Activated CD4-positive, CD25-positive, alpha-beta regulatory T cell treated with anti-CD3 and anti-CD28 coated beads, Interleukin-2, amount 50 U/mL, for 16 hours (primary cell): ENCODE data around the gene PFKFB4.
"Not testable (repeated sequence)": the region's sequence is repeated elsewhere in the genome, so short reads cannot be mapped to it uniquely, and the experiment has no call there.

Experiments
- DNase-seq: peaks from one replicate; pipeline ENCODE4 v3.0.0-alpha.2; 2020; ENCODE audit warnings: low read depth, low spot score

PFKFB4 gene

DNA sequence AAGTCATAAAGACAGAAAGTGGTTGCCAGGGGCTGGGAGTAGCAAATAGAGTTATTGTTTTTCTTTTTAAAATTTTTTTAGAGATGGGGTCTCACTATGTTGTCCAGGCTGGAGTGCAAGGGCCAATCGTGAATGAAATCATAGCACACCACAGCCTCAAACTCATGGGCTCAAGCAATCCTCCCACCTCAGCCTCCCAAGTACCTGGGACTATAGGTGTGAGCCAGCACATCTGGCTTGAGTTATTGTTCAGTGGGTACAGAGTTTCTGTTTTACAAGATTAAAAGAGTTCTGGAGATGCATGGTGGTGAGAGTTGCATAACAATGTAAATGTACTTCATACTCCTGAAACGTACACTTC is 23.6 kb downstream of the PFKFB4 start:
- no peak for DNase-seq

DNA sequence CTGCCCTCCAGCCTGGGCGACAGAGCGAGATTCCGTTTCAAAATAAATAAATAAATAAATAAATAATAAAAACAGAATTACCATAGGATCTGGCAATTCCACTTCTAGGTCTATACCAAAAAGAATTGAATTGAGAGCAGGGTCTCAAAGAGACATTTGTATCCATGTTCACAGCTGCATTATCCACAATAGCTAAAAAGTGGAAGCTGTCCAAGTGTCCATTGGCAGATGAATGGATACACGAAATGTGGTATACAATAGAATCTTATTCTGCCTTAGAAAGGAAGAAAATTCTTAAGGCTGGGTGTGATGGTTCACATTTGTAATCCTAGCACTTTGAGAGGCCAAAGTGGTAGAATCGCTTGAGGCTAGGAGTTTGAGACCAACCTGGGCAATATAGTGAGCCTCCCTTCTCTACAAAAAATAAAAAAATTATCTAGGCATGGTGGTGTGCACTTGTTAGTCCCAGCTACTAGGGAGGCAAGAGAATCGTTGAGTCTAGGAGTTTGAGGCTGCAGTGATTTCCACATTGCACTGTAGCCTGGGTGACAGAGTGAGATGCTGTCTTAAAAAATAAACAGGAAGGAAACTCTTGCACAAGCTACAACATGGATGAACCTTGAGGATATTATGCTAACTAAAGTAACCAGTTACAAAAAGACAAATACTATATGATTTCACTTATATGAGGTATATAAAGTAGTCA is 24.2 kb downstream of the PFKFB4 start:
- no peak for DNase-seq

DNA sequence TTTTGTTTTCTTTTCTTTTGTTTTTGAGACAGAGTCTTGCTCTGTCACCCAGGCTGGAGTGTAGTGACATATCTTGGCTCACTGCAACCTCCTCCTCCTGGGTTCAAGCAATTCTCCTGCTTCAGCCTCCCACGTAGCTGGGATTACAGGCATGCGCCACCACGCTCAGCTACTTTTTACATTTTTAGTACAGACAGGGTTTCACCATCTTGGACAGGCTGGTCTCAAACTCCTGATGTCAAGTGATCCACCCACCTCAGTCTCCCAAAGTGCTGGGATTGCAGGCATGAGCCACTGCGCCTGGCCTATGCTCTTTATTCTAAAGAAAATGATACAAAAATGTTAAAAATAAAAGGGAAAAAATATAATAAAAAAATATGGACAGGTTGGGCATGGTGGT is 25.9 kb downstream of the PFKFB4 start:
- DNase-seq, result not testable (repeated sequence)

DNA sequence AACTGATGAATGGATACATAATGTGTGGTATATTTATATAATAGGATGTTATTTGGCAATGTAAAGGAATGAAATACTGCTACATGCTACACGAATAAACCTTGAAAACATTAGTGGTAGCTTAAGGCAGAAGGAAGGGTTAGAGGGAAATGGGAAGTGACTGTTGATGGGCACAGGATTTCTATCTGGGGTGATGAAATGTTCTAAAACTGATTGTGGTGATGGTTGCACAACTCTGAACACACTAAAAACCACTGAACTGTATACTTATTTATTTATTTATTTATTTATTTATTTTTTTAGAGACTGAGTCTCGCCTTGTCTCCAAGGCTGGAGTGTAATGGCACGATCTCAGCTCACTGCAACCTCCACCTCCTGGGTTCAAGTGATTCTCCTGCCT is 27.8 kb downstream of the PFKFB4 start:
- no peak for DNase-seq

GRCh38 chr3:48528048-48528447 is 28.6 kb downstream of the PFKFB4 start:
- no peak for DNase-seq

DNA sequence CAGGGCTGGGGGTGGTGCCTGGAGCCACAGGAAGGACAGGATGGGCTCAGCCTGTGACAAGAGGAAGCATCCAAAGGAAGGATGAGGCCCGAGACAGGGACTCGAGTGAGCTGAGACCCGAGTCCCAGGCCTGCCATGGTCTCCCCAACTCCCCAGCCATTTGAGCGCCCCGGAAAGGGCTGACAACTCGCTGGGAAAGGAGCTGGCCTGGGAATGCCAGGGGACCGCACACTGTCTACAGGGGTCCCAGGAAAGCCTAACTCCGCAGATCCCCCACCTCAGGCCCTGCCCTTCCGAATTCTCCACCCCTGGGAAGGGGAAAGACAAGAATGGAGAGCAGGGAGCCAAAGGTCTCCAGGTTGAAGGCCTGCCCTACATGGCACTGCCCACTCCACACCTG is 31.6 kb downstream of the PFKFB4 start:
- no peak for DNase-seq

DNA sequence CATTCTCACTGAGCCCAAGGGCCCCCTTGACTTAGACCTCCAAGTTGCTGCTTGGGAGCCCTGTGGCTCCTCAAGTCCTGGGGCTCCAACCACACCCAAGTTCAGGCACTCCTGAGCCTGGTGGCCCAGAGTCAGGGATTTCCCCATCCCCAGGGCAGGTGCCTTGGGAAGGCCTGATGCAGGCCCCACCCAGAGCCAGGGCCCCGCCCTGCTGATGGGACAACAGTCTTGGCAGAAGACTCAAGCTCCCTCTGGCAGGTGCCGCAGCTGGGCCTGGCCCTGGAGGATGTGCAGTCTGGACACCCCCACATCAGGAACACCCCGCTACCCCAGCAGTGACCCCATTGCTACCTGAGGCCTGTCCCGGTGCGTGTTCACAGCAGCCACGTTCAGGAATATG is 35.0 kb downstream of the PFKFB4 start:
- no peak for DNase-seq

DNA sequence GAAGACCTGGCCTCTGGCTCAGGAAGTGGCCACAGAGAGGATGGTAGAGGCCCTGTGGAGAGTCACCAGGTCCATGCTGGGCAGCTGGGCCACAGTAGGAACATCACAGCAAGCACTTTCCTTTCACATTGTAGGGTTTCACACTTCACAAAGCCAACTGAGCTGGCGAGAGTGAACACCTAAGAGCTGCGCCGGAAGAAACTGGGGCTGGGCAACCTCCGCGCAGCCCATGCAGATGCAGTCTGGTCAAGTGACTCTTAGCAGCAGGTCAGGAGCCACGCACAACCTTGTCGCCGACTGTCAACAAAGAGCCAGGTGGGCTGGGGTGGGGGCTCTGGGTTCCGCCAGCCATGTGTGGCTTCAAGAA is 37.3 kb downstream of the PFKFB4 start:
- DNase-seq, result no peak

DNA sequence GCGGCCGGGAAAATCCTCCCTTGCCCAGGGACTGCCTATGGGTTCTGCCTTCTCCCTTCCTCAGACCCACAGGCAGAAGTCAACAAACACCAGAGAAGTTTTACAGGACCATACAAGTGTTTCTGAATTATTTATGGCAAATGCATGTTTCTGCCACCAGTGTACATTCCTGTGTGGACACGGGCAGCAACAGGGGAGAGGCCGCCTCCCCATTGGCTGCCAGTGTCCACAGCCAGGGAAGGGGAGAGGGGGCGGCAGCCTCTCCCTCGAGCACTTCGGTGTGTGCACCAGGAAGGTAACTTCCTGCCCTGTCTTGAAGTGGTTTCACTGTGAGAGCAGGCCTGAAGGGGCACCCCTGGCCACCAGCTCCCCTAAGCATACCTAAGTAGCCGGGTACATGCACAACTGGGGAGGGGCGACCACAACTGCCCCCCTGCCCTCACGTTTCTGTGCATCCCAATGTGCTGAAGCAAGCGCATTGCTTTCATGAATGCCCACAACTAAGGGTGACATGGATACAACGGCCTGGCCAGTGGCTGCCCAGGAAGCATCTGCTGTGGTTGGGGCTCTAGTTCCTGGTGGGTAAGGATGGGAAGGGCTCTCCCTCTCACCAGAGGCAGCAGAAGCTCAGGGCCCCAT is 37.8 kb downstream of the PFKFB4 start:
- DNase-seq, result no peak

- no peak for DNase-seq
Observed at GRCh38 chr3:48518069-48518468, 38.5 kb downstream of the PFKFB4 start.

DNA sequence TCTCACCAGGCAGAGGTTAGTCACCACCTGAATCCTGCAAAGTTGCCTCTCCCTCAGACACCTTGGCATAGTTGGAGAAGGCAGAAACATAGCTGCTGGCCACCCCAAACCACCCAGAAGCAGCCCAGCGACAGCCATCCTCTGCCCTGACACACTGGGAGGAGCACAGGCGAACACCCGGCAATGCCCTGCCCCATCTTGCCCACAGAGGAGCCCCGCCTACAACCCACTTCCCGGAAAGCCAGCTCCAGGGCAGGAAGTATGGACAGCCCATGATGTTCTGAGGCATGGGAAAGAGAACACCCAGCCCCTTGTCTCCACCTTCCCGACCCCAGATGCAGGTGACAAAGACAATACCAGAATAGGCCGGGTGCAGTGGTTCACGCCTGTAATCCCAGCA is 40.0 kb downstream of the PFKFB4 start:
- DNase-seq, result no peak

- no peak for DNase-seq
Observed at GRCh38 chr3:48514431-48515227, 42.0 kb downstream of the PFKFB4 start.

- no peak for DNase-seq
Observed at GRCh38 chr3:48511551-48511950, 45.1 kb downstream of the PFKFB4 start.

GRCh38 chr3:48507256-48508061 is 49.1 kb downstream of the PFKFB4 start:
- DNase-seq, result peak; percentile 45

DNA sequence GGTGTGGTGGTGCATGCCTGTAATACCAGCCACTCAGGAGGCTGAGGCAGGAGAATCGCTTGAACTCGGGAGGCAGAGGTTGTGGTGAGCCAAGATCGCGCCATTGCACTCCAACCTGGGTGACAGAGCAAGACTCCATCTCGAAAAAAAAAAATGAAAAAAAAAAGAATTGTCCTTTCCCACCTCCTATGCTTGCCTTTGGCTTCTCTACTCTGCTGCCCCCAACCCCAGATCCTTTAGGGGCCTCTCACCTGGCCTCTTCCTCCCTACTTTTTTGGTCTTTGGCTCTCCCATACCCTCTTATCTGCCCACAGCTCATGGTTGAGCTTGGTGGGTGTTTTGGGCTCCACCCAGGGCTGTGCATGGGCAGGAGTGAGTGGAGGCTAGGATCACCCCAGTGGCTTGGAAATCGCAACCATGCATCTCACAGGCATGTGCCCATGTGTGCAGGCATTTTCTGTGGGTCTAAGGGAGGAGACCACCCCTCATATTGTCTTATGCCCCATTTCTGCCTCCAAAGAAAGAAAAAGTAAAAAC is 50.6 kb downstream of the PFKFB4 start:
- DNase-seq, result no peak

DNA sequence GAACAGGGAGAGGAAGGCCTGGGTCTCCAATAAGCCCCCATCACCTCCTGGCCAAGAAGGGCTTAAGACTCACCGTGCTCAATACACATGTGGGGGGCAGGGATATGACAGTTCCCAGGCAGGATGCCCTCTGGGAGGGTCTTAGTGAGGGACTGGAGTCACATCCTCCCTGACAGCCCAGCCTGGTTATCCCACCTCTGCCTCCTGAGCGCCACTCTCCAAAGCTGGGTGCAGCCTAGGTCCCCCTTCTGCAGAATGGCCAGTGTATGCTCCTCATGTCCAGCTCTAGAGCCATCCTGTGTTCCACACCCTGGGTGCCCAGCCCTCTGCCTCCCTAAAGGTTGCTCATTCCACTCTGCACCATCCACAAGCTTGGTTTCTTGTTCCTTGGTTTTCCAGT is 51.5 kb downstream of the PFKFB4 start:
- no peak for DNase-seq

DNA sequence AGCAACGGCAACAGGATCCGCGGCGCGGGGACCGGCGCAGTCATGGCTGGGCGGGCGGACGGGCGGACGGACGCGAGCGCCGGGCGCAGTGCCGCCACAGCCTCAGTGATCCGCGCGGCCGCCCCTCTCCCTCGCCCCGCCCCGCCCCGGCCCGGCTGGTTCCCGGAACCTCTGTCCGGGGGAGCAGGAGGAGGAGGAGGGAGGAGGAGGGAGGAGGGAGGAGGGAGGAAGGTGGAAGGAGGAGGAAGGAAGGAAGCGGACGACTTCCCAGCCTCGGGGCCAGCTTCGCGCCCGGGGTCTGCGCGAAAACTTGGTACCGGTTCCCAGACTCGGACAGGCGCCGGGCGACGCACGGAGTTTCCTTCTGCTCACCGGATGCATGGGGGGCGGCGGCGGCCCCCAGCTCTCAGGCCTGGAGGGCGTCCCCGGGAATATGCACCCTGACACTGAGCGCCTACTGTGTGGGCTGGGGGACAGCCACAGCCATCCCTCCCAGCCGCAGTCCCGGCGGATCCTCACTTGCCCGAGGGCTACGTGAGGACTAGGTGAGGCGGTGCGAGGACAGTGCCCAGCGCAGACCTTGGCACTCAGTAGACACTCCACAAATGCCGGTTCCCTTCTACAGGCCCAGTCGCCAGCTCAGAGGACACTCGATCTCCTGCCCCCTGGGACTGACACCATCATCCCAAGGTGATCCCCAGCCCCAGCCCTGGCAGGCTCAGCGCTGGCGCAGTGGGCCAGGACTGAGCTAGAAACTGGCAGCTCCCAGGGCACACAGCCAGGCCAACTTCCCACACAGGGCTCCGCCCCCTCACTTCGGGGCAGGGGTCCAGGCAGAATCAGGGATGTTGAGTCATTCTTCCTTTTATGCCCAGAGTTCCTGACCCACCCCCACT is 52.3 kb downstream of the PFKFB4 start, which contains the start of gene SHISA5:
Gene SHISA5 (minus strand): TSS at position 124 of the 896 bp plus-strand sequence. CDS start 80 bp downstream, at position 44.
- DNase-seq, result no peak

DNA sequence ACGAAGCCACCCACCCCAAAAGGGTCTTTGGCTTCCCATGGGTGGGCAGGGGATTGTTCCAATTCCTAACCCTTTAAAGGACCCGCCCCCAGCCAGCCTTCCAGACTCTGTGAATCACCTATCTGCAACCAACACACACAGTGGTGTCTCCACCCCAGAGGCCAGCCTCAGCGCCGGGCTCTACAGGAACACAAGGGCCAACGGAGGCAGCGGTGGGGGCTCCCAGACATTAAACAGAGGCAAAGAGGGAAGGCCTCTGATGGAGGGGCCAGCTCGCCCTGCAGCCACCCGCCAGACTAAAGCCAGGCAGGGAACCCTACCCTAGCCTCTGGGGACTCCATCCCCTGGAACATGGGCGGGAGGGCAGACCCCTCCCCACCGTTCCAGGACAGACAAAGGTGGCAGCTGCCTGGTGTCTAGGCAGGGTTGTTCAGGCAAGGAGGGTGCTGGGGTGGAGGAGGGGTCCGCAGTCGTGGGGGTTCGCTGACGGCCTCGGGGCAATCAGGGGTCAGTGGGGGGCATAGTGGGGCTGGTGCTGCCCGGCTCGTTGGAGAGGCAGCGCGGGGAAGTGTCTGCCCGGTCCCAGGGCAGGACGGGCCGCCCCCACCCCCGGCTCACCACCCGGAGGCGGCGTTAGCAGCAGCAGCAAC is 53.1 kb downstream of the PFKFB4 start:
- DNase-seq, result no peak

GRCh38 chr3:48502728-48503168 is 53.9 kb downstream of the PFKFB4 start:
- no peak for DNase-seq

DNA sequence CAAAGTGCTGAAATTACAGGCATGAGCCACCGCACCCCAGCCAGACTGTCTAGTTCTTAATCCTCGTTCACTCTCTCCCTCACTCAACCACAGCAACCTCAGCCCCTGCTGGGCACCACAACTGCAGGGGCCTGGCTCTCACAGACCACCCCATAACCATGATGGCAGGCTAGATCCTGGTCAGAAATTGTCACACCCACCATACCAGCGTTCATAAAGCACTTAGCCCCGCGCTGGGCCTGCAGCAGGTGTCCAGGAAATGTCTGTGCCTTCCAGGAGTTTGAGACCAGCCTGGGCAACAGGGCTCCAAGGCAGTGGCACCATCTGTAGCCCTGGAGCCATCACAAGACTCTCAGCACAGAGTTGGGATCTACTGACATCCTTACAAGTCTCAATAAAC is 54.5 kb downstream of the PFKFB4 start:
- DNase-seq, result no peak
